ENCODE results near the gene DRC3.

Gene DRC3

DNA sequence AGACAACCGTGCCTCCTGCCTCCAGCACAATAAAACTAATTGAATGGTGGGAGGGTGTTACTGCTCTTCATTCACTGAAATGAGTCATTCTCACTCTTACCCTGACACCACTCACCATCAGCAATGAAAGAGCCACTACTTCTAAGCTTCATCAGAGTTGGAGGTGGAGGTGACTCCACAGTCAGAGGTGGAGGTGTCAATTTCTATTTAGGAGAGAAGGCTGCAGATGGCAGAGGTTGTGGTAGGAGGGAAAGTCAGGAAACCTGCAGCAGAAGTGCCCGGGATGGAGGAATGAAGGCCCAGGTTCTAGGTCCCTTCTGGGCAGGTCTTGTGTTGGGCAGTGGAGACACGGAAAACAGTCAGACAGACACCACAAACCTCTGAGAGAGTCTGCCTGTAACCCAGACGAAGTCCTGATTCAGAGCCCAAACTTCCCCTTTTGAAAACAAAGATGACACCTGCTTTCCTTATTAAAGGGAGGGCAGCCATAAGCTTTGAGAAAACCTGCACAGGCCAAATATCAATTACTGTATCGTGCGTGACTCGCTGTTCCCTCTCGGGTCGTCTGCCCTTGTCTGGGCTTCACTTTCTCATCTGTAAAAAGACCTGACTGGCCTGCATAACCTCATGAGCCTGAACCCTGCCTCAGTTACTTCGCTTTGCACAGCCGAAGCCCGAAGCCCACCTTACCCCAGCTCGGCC, 65.6 kb downstream of the DRC3 start:
- peak overlapping the region; percentile 92 for H3K4me3 ChIP-seq (ENCODE audit: low read depth, low read length)
- no peaks in the 10 kb centered on the region for H3K9me3 ChIP-seq (ENCODE audit: control insufficient read depth, insufficient read depth, low read depth, low read length)
- H3K4me1 ChIP-seq (ENCODE audit: control insufficient read depth, insufficient read depth, low read length), result peaks cover 17% of the 10 kb centered on the region
- H3K27ac ChIP-seq (ENCODE audit: low read depth, low read length), result no peak overlapping the region
- peak overlapping the region; percentile 81 for H3K9ac ChIP-seq (ENCODE audit: low read length)
- H3K36me3 ChIP-seq (ENCODE audit: control insufficient read depth, insufficient read depth, low read length), result no peaks in the 10 kb centered on the region
- H3K27me3 ChIP-seq (ENCODE audit: control insufficient read depth, insufficient read depth, low read length), result no peaks in the 10 kb centered on the region

DNA sequence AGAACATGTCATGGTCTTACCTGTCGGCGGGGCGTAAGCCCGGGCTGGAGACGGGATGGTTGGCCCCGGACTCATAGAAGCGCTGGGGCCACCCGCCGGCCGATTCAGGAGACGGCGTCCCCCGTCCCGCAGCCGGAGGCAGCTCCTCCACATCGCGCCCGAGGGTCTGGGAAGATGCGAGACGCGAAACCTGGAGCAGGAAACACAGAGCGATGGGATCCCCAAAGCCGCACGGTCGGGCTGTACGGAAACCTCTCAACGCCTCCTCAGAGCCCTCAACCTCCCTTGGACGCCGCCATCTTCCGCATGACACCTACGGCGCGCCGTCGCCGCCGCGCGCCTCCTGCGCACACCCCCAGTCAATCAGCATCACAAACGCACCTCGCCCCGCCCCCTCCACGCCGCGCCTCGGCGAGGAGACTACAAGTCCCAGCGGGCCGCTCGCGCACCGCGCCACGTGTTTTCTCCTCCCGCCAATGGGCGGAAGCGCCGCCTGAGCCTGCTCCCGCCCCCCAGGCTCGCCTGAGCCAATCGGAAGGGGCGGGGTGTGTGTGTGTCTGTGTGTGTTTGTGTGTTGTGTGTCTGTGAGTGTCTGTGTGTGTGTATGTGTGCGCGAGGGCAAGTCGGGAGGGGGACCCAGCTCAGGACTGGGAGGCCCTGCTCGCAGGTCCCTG, 66.3 kb downstream of the DRC3 start, which contains the start of the genes ATPAF2 and GID4:
TSS of gene ATPAF2 (minus strand) at position 308 of the 674 bp plus-strand sequence. CDS start at position 153, 155 bp downstream.
TSS of gene GID4 (plus strand) at position 548 of the 674 bp plus-strand sequence. CDS start at position 605, 57 bp downstream.
- peak within 1 kb of the TSS; percentile 81 for H3K9ac ChIP-seq (ENCODE audit: low read length)
- H3K4me1 ChIP-seq (ENCODE audit: control insufficient read depth, insufficient read depth, low read length), result peaks cover 17% of the 10 kb centered on the region
- no peak within 1 kb of the TSS for H3K27ac ChIP-seq (ENCODE audit: low read depth, low read length)
- H3K27me3 ChIP-seq (ENCODE audit: control insufficient read depth, insufficient read depth, low read length), result no peaks in the 10 kb centered on the region
- no peaks in the 10 kb centered on the region for H3K9me3 ChIP-seq (ENCODE audit: control insufficient read depth, insufficient read depth, low read depth, low read length)
- no peaks in the 10 kb centered on the region for H3K36me3 ChIP-seq (ENCODE audit: control insufficient read depth, insufficient read depth, low read length)
- H3K4me3 ChIP-seq (ENCODE audit: low read depth, low read length), result peak within 1 kb of the TSS; percentile 92

- H3K9me3 ChIP-seq (ENCODE audit: control insufficient read depth, insufficient read depth, low read depth, low read length), result no peaks in the 10 kb centered on the region
- H3K9ac ChIP-seq (ENCODE audit: low read length), result peak overlapping the region; percentile 68
- H3K27me3 ChIP-seq (ENCODE audit: control insufficient read depth, insufficient read depth, low read length), result no peaks in the 10 kb centered on the region
- peaks cover 17% of the 10 kb centered on the region for H3K4me1 ChIP-seq (ENCODE audit: control insufficient read depth, insufficient read depth, low read length)
- no peak overlapping the region for H3K27ac ChIP-seq (ENCODE audit: low read depth, low read length)
- peaks cover 3% of the 10 kb centered on the region; the same call in 1 of the 2 replicates for H3K36me3 ChIP-seq (ENCODE audit: control insufficient read depth, insufficient read depth, low read length)
- peak overlapping the region; percentile 92 for H3K4me3 ChIP-seq (ENCODE audit: low read depth, low read length)
Measured at GRCh38 chr17:18039535-18040260, 67.0 kb downstream of the DRC3 start.

- Histone ChIP-seq H3K4me1 (ENCODE audit: control insufficient read depth, insufficient read depth, low read length) (peaks cover 17% of the 10 kb centered on the region), H3K9ac (ENCODE audit: low read length) (peak overlapping the region; percentile 68), H3K27me3 (ENCODE audit: control insufficient read depth, insufficient read depth, low read length) (no peaks in the 10 kb centered on the region), H3K9me3 (ENCODE audit: control insufficient read depth, insufficient read depth, low read depth, low read length) (no peaks in the 10 kb centered on the region), H3K36me3 (ENCODE audit: control insufficient read depth, insufficient read depth, low read length) (peaks cover 9% of the 10 kb centered on the region; the same call in 1 of the 2 replicates), H3K4me3 (ENCODE audit: low read depth, low read length) (peak overlapping the region; percentile 92), H3K27ac (ENCODE audit: low read depth, low read length) (no peak overlapping the region)
Measured at GRCh38 chr17:18040261-18040858, 67.7 kb downstream of the DRC3 start.

- Histone ChIP-seq H3K27ac (ENCODE audit: low read depth, low read length) (no peak overlapping the region), H3K36me3 (ENCODE audit: control insufficient read depth, insufficient read depth, low read length) (peaks cover 16% of the 10 kb centered on the region), H3K9ac (ENCODE audit: low read length) (no peak overlapping the region), H3K4me3 (ENCODE audit: low read depth, low read length) (no peak overlapping the region), H3K27me3 (ENCODE audit: control insufficient read depth, insufficient read depth, low read length) (no peaks in the 10 kb centered on the region), H3K4me1 (ENCODE audit: control insufficient read depth, insufficient read depth, low read length) (peaks cover 17% of the 10 kb centered on the region), H3K9me3 (ENCODE audit: control insufficient read depth, insufficient read depth, low read depth, low read length) (no peaks in the 10 kb centered on the region)
Measured at GRCh38 chr17:18041776-18042175, 69.1 kb downstream of the DRC3 start.

DNA sequence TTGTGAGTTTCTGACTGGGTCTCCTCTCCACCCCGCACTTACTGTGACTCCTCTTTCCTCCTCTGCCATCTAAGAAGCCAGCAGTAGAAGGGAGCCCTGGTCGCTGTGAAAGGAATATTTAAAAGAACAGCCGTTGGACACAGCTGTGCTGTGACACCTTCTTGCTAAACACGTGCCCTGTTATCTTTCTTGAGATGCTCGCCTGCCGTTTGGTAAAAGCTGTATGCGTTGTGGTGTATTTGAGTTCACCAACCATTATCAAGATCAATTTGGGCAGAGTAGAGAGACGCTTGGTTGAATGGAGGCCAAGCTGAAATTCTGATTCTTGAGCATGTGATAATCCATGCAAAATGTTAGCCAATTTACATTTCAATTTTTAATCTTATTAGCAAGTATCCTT, 70.3 kb downstream of the DRC3 start:
- no peaks in the 10 kb centered on the region for H3K27me3 ChIP-seq (ENCODE audit: control insufficient read depth, insufficient read depth, low read length)
- no peaks in the 10 kb centered on the region for H3K9me3 ChIP-seq (ENCODE audit: control insufficient read depth, insufficient read depth, low read depth, low read length)
- H3K9ac ChIP-seq (ENCODE audit: low read length), result no peak overlapping the region
- H3K36me3 ChIP-seq (ENCODE audit: control insufficient read depth, insufficient read depth, low read length), result peaks cover 25% of the 10 kb centered on the region
- peaks cover 15% of the 10 kb centered on the region for H3K4me1 ChIP-seq (ENCODE audit: control insufficient read depth, insufficient read depth, low read length)
- H3K27ac ChIP-seq (ENCODE audit: low read depth, low read length), result no peak overlapping the region
- no peak overlapping the region for H3K4me3 ChIP-seq (ENCODE audit: low read depth, low read length)

- Histone ChIP-seq H3K9ac (ENCODE audit: low read length) (no peak overlapping the region), H3K36me3 (ENCODE audit: control insufficient read depth, insufficient read depth, low read length) (peaks cover 25% of the 10 kb centered on the region), H3K4me3 (ENCODE audit: low read depth, low read length) (no peak overlapping the region), H3K27me3 (ENCODE audit: control insufficient read depth, insufficient read depth, low read length) (no peaks in the 10 kb centered on the region), H3K9me3 (ENCODE audit: control insufficient read depth, insufficient read depth, low read depth, low read length) (no peaks in the 10 kb centered on the region), H3K4me1 (ENCODE audit: control insufficient read depth, insufficient read depth, low read length) (peaks cover 12% of the 10 kb centered on the region; the same call in 1 of the 2 replicates), H3K27ac (ENCODE audit: low read depth, low read length) (no peak overlapping the region)
Measured at GRCh38 chr17:18043491-18043890, 70.8 kb downstream of the DRC3 start.

- Histone ChIP-seq H3K4me3 (ENCODE audit: low read depth, low read length) (no peak overlapping the region), H3K9ac (ENCODE audit: low read length) (no peak overlapping the region), H3K36me3 (ENCODE audit: control insufficient read depth, insufficient read depth, low read length) (peaks cover 25% of the 10 kb centered on the region), H3K4me1 (ENCODE audit: control insufficient read depth, insufficient read depth, low read length) (peaks cover 12% of the 10 kb centered on the region; the same call in 1 of the 2 replicates), H3K27me3 (ENCODE audit: control insufficient read depth, insufficient read depth, low read length) (no peaks in the 10 kb centered on the region), H3K27ac (ENCODE audit: low read depth, low read length) (no peak overlapping the region), H3K9me3 (ENCODE audit: control insufficient read depth, insufficient read depth, low read depth, low read length) (no peaks in the 10 kb centered on the region)
Measured at GRCh38 chr17:18044609-18045008, 71.9 kb downstream of the DRC3 start.

- Histone ChIP-seq H3K36me3 (ENCODE audit: control insufficient read depth, insufficient read depth, low read length) (peaks cover 25% of the 10 kb centered on the region), H3K4me3 (ENCODE audit: low read depth, low read length) (no peak overlapping the region), H3K4me1 (ENCODE audit: control insufficient read depth, insufficient read depth, low read length) (peaks cover 4% of the 10 kb centered on the region; the same call in 1 of the 2 replicates), H3K9me3 (ENCODE audit: control insufficient read depth, insufficient read depth, low read depth, low read length) (no peaks in the 10 kb centered on the region), H3K27me3 (ENCODE audit: control insufficient read depth, insufficient read depth, low read length) (no peaks in the 10 kb centered on the region), H3K27ac (ENCODE audit: low read depth, low read length) (no peak overlapping the region), H3K9ac (ENCODE audit: low read length) (no peak overlapping the region)
Measured at GRCh38 chr17:18045691-18046350, 73.2 kb downstream of the DRC3 start.

GRCh38 chr17:18055597-18055996, 82.9 kb downstream of the DRC3 start:
- Histone ChIP-seq H3K9me3 (ENCODE audit: control insufficient read depth, insufficient read depth, low read depth, low read length) (no peaks in the 10 kb centered on the region), H3K4me3 (ENCODE audit: low read depth, low read length) (no peak overlapping the region), H3K4me1 (ENCODE audit: control insufficient read depth, insufficient read depth, low read length) (no peaks in the 10 kb centered on the region), H3K27ac (ENCODE audit: low read depth, low read length) (no peak overlapping the region), H3K36me3 (ENCODE audit: control insufficient read depth, insufficient read depth, low read length) (peaks cover 41% of the 10 kb centered on the region), H3K9ac (ENCODE audit: low read length) (no peak overlapping the region), H3K27me3 (ENCODE audit: control insufficient read depth, insufficient read depth, low read length) (no peaks in the 10 kb centered on the region)
